Thymus (tissue), 11 donors: ENCODE measurements around the gene MATN1. TPM values are rescaled to one million over a fixed set of nuclear protein-coding genes. Genes with fewer than 3 reads are reported as not detected.

Experiments
- DNase-seq, 9 donors: peaks; one replicate each; pipeline ENCODE4 v3.0.0-alpha.2; 2013; ENCODE audit warnings: low spot score in 9 of 9, low read depth in 6 of 9, missing footprints in 1 of 9
- H3K27ac ChIP-seq, 2 donors: one replicate each; pipeline ENCODE4 v1.5.1; 2013; ENCODE audit warnings: control low read depth in 1 of 2, low read depth in 1 of 2, low read length in 1 of 2, mild to moderate bottlenecking in 1 of 2, moderate library complexity in 1 of 2
- H3K27me3 ChIP-seq, 2 donors: one replicate each; pipeline ENCODE4 v1.5.1; 2013; ENCODE audit warnings: low read length in 1 of 2; ENCODE audit not compliant: control insufficient read depth in 2 of 2, insufficient read depth in 1 of 2
- H3K36me3 ChIP-seq, 2 donors: one replicate each; pipeline ENCODE4 v1.5.1; 2013; ENCODE audit warnings: low read length in 1 of 2, mild to moderate bottlenecking in 1 of 2, moderate library complexity in 1 of 2; ENCODE audit not compliant: control insufficient read depth in 2 of 2, insufficient read depth in 2 of 2
- H3K4me1 ChIP-seq, 2 donors: one replicate each; pipeline ENCODE4 v1.5.1; 2013; ENCODE audit warnings: low read length in 2 of 2; ENCODE audit not compliant: control insufficient read depth in 2 of 2, insufficient read depth in 2 of 2
- H3K4me3 ChIP-seq, 2 donors: one replicate each; pipeline ENCODE4 v1.5.1; 2013; ENCODE audit warnings: low read length in 2 of 2, control low read depth in 1 of 2, mild to moderate bottlenecking in 1 of 2
- H3K9me3 ChIP-seq, 2 donors: one replicate each; pipeline ENCODE4 v1.5.1; 2013; ENCODE audit warnings: low read length in 1 of 2, mild to moderate bottlenecking in 1 of 2; ENCODE audit not compliant: control insufficient read depth in 2 of 2, insufficient read depth in 1 of 2
- WGBS: extraction: QIAGEN DNeasy Blood & Tissue Kit; methylation state at CpG from one replicate; pipeline ENCODE4 v1.1.7; 2013; 5-methylcytosine and 5-hydroxymethylcytosine counted together
- polyA plus RNA-seq: library from polyadenylated mRNA; stranded (reverse); fragments of 200-250 nt; gene quantifications from one replicate; pipeline ENCODE4 v1.2.3, GENCODE V29; 2013
- total RNA-seq: library from RNA; stranded (reverse); fragments of 120-200 nt; gene quantifications from one replicate; pipeline ENCODE4 v1.2.4, GENCODE V29; 2013
- donor health status: healthy.

Gene MATN1
- total and polyA plus RNA-seq, 2 donors: 0.14 to 0.27 TPM

DNA sequence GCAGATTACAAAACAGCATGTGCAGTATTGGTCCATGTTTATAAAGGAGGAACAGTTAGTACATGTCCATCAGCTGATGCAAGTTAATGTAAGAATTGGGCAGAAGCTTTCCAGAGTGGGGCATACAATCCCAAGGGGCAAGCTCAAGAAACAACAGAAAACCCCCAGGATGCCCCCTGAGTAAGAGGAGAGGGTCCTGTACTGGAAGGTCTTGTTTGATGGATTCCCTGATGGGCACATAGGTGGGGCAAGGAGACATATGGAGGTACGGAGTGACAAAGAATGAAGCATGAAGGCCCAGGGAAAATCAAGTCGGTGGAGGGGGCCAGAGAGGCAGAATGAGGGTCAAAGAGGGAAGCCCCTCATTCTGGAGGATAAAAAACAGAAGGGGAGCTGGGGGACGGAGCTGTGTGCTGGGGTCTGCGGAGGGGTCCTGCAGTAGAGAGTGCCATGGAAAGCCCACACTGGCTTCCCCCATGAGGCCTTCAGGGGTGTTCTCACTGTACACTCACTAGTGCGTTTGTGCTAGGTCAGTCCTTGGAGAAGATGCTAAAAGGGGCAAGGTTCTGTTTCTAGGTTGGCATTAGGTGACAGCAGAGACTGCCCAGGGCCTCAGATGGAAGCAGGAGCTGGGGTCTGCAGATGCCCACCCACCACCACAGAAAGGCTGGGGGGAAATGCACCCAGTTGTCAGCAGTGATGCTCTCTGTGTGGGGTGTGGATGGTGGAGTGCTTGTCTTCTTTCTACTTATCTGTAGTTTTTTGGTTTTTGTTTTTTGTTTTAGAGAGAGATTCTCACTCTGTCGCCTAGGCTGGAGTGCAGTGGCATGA is 12.5 kb upstream of the MATN1 start:
- 94% methylated on average over 6 of the region's 6 CpGs for WGBS
- no peak for DNase-seq
- H3K36me3 ChIP-seq: peaks cover 81 to 83% of the 10 kb centered on the region in 2 donors
- H3K27me3 ChIP-seq: no peaks in the 10 kb centered on the region
- peaks cover 0 to 9% of the 10 kb centered on the region in 2 donors for H3K9me3 ChIP-seq
- H3K27ac ChIP-seq: peak overlapping the region in 1 of 2 donors; percentile 50
- no peak overlapping the region for H3K4me3 ChIP-seq
- peaks cover 0 to 3% of the 10 kb centered on the region in 2 donors for H3K4me1 ChIP-seq

DNA sequence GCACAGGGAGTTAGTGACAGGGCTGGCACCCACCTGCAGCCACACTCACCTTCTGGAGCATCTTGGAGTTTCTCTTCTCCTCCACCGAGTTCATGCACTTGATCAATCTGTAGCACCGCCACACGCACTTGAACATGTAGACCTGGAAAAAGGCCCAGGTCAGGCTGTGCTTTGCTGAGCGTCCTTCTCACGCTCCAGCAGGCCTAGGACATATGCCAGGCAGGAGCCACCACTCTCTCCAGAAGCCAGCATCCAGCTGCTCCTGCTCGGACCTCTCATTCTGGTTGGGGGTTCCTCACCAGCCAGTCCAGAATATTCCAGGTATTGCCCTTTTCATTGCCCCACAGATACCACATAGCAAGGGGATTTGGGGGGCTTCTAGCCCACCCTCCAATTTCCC is 11.7 kb upstream of the MATN1 start:
- Histone ChIP-seq H3K4me3 (no peak overlapping the region), H3K36me3 (peaks cover 75 to 76% of the 10 kb centered on the region in 2 donors), H3K4me1 (no peaks in the 10 kb centered on the region), H3K27ac (no peak overlapping the region), H3K27me3 (no peaks in the 10 kb centered on the region), H3K9me3 (peaks cover 0 to 9% of the 10 kb centered on the region in 2 donors)
- 94% methylated on average over 6 of the region's 6 CpGs for WGBS
- DNase-seq: no peak

- Histone ChIP-seq H3K27ac (no peak overlapping the region), H3K4me1 (no peaks in the 10 kb centered on the region), H3K27me3 (no peaks in the 10 kb centered on the region), H3K36me3 (peaks cover 70% of the 10 kb centered on the region in 2 donors), H3K4me3 (no peak overlapping the region), H3K9me3 (peaks cover 0 to 9% of the 10 kb centered on the region in 2 donors)
- WGBS: 98% methylated on average over 4 of the region's 4 CpGs
- no peak for DNase-seq
Measured at GRCh38 chr1:30734580-30734979, 11.2 kb upstream of the MATN1 start.

DNA sequence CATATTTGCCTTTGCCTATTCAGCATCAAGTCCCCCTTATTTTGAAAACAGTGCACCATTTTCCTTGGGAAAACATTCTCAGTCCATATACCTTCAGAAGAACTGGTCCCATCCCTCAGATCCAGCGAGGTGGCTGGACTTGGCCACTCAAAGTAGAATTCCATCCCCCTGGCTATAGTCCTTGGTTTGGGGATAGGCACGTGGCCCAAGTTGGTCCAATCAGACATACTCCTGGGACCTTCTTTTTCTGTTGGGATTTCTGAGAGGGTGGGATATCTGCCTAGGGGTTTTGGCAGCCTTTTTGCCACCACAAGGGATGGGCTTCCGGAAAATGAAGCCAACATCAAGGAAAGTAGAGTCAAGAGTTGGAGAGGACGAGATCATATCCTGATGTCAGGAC is 10.7 kb upstream of the MATN1 start:
- H3K27ac ChIP-seq: no peak overlapping the region
- H3K36me3 ChIP-seq: peaks cover 65% of the 10 kb centered on the region in 2 donors
- H3K9me3 ChIP-seq: peaks cover 0 to 9% of the 10 kb centered on the region in 2 donors
- WGBS: 98% methylated on average over 4 of the region's 4 CpGs
- H3K4me3 ChIP-seq: no peak overlapping the region
- no peak for DNase-seq
- H3K4me1 ChIP-seq: no peaks in the 10 kb centered on the region
- H3K27me3 ChIP-seq: no peaks in the 10 kb centered on the region

- Histone ChIP-seq H3K27ac (no peak overlapping the region), H3K9me3 (peaks cover 0 to 4% of the 10 kb centered on the region in 2 donors), H3K4me3 (no peak overlapping the region), H3K36me3 (peaks cover 59% of the 10 kb centered on the region in 2 donors), H3K27me3 (no peaks in the 10 kb centered on the region), H3K4me1 (no peaks in the 10 kb centered on the region)
- WGBS: 97% methylated on average over 8 of the region's 8 CpGs
- no peak for DNase-seq
Measured at GRCh38 chr1:30733493-30733892, 10.1 kb upstream of the MATN1 start.

- no peaks in the 10 kb centered on the region for H3K27me3 ChIP-seq
- DNase-seq: no peak
- H3K36me3 ChIP-seq: peaks cover 48 to 49% of the 10 kb centered on the region in 2 donors
- no peak overlapping the region for H3K4me3 ChIP-seq
- H3K4me1 ChIP-seq: no peaks in the 10 kb centered on the region
- WGBS: 89% methylated on average over 10 of the region's 10 CpGs
- H3K27ac ChIP-seq: no peak overlapping the region
- no peaks in the 10 kb centered on the region for H3K9me3 ChIP-seq
Measured at GRCh38 chr1:30732277-30732996, 9.1 kb upstream of the MATN1 start.

DNA sequence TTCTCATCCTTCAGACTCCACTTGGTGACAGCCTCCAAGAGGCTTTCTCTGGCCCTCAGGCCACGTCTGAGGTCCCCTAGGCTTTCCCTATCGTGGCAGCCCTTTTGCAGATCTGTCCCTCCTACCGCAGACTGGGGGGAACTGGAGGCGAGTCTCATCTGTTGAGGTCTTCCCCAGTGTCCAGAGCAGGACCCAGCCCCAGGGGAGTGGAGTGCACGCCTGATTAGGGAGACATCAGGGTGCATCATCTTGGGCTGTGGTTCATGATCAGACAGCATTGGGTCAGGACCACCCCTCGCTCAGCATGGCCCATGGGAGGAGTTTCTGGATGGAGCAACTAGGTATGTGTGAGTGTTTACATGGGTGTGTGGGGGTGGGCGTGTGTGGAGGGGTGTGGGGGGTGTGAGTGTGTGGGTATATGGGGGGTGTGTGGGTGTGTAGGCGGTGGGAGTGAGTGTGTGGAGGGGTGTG is 8.5 kb upstream of the MATN1 start:
- no peak for DNase-seq
- H3K36me3 ChIP-seq: peaks cover 42 to 43% of the 10 kb centered on the region in 2 donors
- H3K27ac ChIP-seq: no peak overlapping the region
- no peaks in the 10 kb centered on the region for H3K27me3 ChIP-seq
- 94% methylated on average over 8 of the region's 8 CpGs for WGBS
- H3K4me3 ChIP-seq: no peak overlapping the region
- no peaks in the 10 kb centered on the region for H3K4me1 ChIP-seq
- no peaks in the 10 kb centered on the region for H3K9me3 ChIP-seq

DNA sequence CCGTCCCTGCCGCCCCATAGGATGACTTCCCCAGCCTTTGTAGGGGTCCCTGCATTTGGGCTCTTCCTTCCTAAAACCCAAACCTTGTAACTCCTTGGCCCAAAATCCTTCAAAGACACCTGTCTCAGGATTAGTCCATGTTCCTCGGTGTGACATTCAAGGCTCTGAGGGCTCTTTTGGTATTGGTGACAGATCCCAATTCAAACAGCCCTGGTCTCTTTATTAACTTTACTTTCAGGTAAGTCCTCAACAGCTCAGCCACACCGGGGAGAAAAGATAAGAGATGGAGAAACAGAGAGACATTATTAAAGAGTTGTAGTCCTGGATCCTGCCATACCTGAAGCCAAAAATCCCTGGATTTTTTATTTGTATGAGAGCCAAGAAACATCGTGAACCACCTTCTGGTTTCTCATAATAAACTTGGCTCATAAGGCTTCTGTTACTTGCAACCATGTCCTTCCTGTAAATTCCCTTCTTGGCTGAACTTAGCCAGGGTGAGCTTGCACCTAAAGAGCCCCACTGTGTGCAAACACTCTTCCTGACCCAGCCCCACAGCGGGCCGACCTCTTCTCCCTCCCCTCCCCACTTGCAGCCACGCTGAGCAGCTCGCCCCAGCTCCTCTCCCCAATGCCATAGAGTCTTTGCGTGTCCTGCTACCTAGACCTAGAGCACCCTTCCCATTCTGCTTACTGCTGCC is 7.9 kb upstream of the MATN1 start:
- Histone ChIP-seq H3K9me3 (no peaks in the 10 kb centered on the region), H3K4me1 (no peaks in the 10 kb centered on the region), H3K36me3 (peaks cover 37% of the 10 kb centered on the region in 2 donors), H3K27ac (no peak overlapping the region), H3K4me3 (no peak overlapping the region), H3K27me3 (no peaks in the 10 kb centered on the region)
- 97% methylated on average over 10 of the region's 10 CpGs for WGBS
- DNase-seq: no peak
